WTC11 (cell line): Measurements from ENCODE around the gene MED27. TPM values are rescaled to one million over a fixed set of nuclear protein-coding genes. Genes with fewer than 3 reads are reported as not detected.

Experiments
- ATAC-seq: fragments of 200-7000 bp; cut with Tn5 transposase; 2 replicates; pipeline ENCODE4 v1.10.0; 2021; ENCODE audit warnings: mild to moderate bottlenecking, moderate library complexity
- CTCF ChIA-PET: fragments of 300-600 bp; sonication (Branson Sonifier 250); formaldehyde crosslinking; loops from one replicate; lab custom pipeline; 2021; ENCODE audit warnings: antibody characterized with exemption; lab: Charles Lee
- POLR2A ChIA-PET: fragments of 350-600 bp; sonication (Branson Sonifier 250); formaldehyde crosslinking; loops from one replicate; lab custom pipeline; 2021; ENCODE audit warnings: antibody characterized with exemption; lab: Charles Lee
- DNase-seq: peaks from one replicate; pipeline ENCODE4 v3.0.0; 2021; ENCODE audit warnings: low spot score
- H3K27ac Mint-ChIP-seq: 2 replicates; pipeline ENCODE4 v1.8.0; 2021; ENCODE audit warnings: mixed read lengths
- H3K27me3 Mint-ChIP-seq: 2 replicates; pipeline ENCODE4 v1.8.0; 2021; ENCODE audit warnings: low read depth, mild to moderate bottlenecking, moderate library complexity, mixed read lengths
- H3K36me3 Mint-ChIP-seq: 2 replicates; pipeline ENCODE4 v1.8.0; 2021; ENCODE audit warnings: mixed read lengths
- H3K4me1 Mint-ChIP-seq: 2 replicates; pipeline ENCODE4 v1.8.0; 2022; ENCODE audit warnings: mixed read lengths
- H3K4me3 Mint-ChIP-seq: 2 replicates; pipeline ENCODE4 v1.8.0; 2021; ENCODE audit warnings: mild to moderate bottlenecking, moderate library complexity, mixed read lengths
- H3K9me3 Mint-ChIP-seq: 2 replicates; pipeline ENCODE4 v1.8.0; 2021; ENCODE audit warnings: mixed read lengths
- AFF4 ChIP-seq: sonication (generic); formaldehyde crosslinking; IDR thresholded peaks from 2 replicates; pipeline ENCODE4 v1.8.1; 2023; ENCODE audit warnings: mild to moderate bottlenecking, missing genetic modification reagents, borderline replicate concordance
- ATF1 ChIP-seq: sonication (generic); formaldehyde crosslinking; IDR thresholded peaks from 2 replicates; pipeline ENCODE4 v1.8.1; 2023; ENCODE audit warnings: mild to moderate bottlenecking, moderate library complexity, missing genetic modification reagents
- CDX4 ChIP-seq: fragments of 250-450 bp; sonication (Bioruptor Pico); IDR thresholded peaks from 2 replicates; pipeline ENCODE4 v1.9.0; 2021; ENCODE audit warnings: moderate library complexity, mild to moderate bottlenecking, inconsistent platforms, borderline replicate concordance
- GRHL2 ChIP-seq: fragments of 250-450 bp; sonication (Bioruptor Pico); IDR thresholded peaks from 2 replicates; pipeline ENCODE4 v1.8.0; 2022; ENCODE audit warnings: mild to moderate bottlenecking, moderate library complexity; ENCODE audit not compliant: insufficient replicate concordance, severe bottlenecking
- MXD4 ChIP-seq: fragments of 250-450 bp; sonication (Bioruptor Pico); IDR thresholded peaks from 2 replicates; pipeline ENCODE4 v1.8.0; 2021; ENCODE audit warnings: mild to moderate bottlenecking, moderate library complexity, borderline replicate concordance
- NFE2L1 ChIP-seq: sonication (generic); formaldehyde crosslinking; IDR thresholded peaks from 2 replicates; pipeline ENCODE4 v1.8.1; 2023; ENCODE audit warnings: missing genetic modification reagents
- NR1H2 ChIP-seq: sonication (generic); formaldehyde crosslinking; IDR thresholded peaks from 2 replicates; pipeline ENCODE4 v1.9.0; 2021; ENCODE audit warnings: mild to moderate bottlenecking, moderate library complexity, missing genetic modification reagents
- ZNF219 ChIP-seq: sonication (generic); formaldehyde crosslinking; IDR thresholded peaks from 2 replicates; pipeline ENCODE4 v1.8.0; 2023; ENCODE audit warnings: missing genetic modification reagents, mild to moderate bottlenecking, borderline replicate concordance
- ZNF396 ChIP-seq: fragments of 250-450 bp; sonication (Bioruptor Pico); IDR thresholded peaks from 2 replicates; pipeline ENCODE4 v1.8.0; 2021; ENCODE audit warnings: mild to moderate bottlenecking, moderate library complexity, borderline replicate concordance
- ZNF416 ChIP-seq: fragments of 250-450 bp; sonication (Bioruptor Pico); IDR thresholded peaks from 2 replicates; pipeline ENCODE4 v1.9.0; 2021; ENCODE audit warnings: mild to moderate bottlenecking, inconsistent platforms
- ZNF671 ChIP-seq: fragments of 250-450 bp; sonication (Bioruptor Pico); IDR thresholded peaks from 2 replicates; pipeline ENCODE4 v1.8.0; 2021; ENCODE audit warnings: mild to moderate bottlenecking
- total RNA-seq: library from RNA; stranded (reverse); gene quantifications from 3 replicates; pipeline ENCODE4 v1.2.3, GENCODE V29; 2021
- TF ChIP-seq, protein P1 (sequence below): sonication (generic); formaldehyde crosslinking; IDR thresholded peaks from 2 replicates; pipeline ENCODE4 v1.8.1; 2022; ENCODE audit warnings: low read depth, missing genetic modification reagents, borderline replicate concordance
- TF ChIP-seq, protein P2 (sequence below): fragments of 250-450 bp; sonication (Bioruptor Pico); IDR thresholded peaks from 2 replicates; pipeline ENCODE4 v2.1.2; 2022; ENCODE audit warnings: mild to moderate bottlenecking, moderate library complexity
- TF ChIP-seq, protein P3 (sequence below): sonication (generic); formaldehyde crosslinking; IDR thresholded peaks from 2 replicates; pipeline ENCODE4 v1.8.1; 2023; ENCODE audit warnings: mild to moderate bottlenecking, missing genetic modification reagents
- TF ChIP-seq, protein P4 (sequence below): sonication (generic); formaldehyde crosslinking; IDR thresholded peaks from 2 replicates; pipeline ENCODE4 v1.8.0; 2022; ENCODE audit warnings: mild to moderate bottlenecking, missing genetic modification reagents
- TF ChIP-seq, protein P5 (sequence below): sonication (generic); formaldehyde crosslinking; IDR thresholded peaks from 2 replicates; pipeline ENCODE4 v1.8.1; 2023; ENCODE audit warnings: mild to moderate bottlenecking, missing genetic modification reagents, moderate library complexity
- TF ChIP-seq, protein P6 (sequence below): sonication (generic); formaldehyde crosslinking; IDR thresholded peaks from 2 replicates; pipeline ENCODE4 v1.8.1; 2023; ENCODE audit warnings: mild to moderate bottlenecking, missing genetic modification reagents, moderate library complexity

Gene MED27
- total RNA-seq, 1 experiment from 2014 or later: 27.9 TPM

- DNase-seq: no peak
- TF ChIP-seq ZNF671: no peak
- TF ChIP-seq, protein P1, sequence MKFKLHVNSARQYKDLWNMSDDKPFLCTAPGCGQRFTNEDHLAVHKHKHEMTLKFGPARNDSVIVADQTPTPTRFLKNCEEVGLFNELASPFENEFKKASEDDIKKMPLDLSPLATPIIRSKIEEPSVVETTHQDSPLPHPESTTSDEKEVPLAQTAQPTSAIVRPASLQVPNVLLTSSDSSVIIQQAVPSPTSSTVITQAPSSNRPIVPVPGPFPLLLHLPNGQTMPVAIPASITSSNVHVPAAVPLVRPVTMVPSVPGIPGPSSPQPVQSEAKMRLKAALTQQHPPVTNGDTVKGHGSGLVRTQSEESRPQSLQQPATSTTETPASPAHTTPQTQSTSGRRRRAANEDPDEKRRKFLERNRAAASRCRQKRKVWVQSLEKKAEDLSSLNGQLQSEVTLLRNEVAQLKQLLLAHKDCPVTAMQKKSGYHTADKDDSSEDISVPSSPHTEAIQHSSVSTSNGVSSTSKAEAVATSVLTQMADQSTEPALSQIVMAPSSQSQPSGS (CRISPR knock-in tag): no peak
- TF ChIP-seq GRHL2 (CRISPR knock-in tag): no peak
- TF ChIP-seq, protein P2, sequence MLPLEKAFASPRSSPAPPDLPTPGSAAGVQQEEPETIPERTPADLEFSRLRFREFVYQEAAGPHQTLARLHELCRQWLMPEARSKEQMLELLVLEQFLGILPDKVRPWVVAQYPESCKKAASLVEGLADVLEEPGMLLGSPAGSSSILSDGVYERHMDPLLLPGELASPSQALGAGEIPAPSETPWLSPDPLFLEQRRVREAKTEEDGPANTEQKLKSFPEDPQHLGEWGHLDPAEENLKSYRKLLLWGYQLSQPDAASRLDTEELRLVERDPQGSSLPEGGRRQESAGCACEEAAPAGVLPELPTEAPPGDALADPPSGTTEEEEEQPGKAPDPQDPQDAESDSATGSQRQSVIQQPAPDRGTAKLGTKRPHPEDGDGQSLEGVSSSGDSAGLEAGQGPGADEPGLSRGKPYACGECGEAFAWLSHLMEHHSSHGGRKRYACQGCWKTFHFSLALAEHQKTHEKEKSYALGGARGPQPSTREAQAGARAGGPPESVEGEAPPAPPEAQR (CRISPR knock-in tag): no peak
- TF ChIP-seq, protein P3, sequence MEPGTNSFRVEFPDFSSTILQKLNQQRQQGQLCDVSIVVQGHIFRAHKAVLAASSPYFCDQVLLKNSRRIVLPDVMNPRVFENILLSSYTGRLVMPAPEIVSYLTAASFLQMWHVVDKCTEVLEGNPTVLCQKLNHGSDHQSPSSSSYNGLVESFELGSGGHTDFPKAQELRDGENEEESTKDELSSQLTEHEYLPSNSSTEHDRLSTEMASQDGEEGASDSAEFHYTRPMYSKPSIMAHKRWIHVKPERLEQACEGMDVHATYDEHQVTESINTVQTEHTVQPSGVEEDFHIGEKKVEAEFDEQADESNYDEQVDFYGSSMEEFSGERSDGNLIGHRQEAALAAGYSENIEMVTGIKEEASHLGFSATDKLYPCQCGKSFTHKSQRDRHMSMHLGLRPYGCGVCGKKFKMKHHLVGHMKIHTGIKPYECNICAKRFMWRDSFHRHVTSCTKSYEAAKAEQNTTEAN (CRISPR knock-in tag): no peak
- no peak for TF ChIP-seq NR1H2
- TF ChIP-seq, protein P4, sequence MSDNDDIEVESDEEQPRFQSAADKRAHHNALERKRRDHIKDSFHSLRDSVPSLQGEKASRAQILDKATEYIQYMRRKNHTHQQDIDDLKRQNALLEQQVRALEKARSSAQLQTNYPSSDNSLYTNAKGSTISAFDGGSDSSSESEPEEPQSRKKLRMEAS (CRISPR knock-in tag): no peak
- TF ChIP-seq, all 79 proteins: peak for 0
- CTCF ChIA-PET: interaction anchor here (1.5 kb wide), 2 partner anchors 144 to 150 kb away, joined by 4 to 5 read pairs; no protein-coding TSS in a partner anchor
- Mint-ChIP-seq H3K27ac (no peak overlapping the region), H3K4me1 (peaks cover 11% of the 10 kb centered on the region), H3K36me3 (no peaks in the 10 kb centered on the region), H3K27me3 (peaks cover 3% of the 10 kb centered on the region; the same call in 1 of the 2 replicates), H3K4me3 (no peak overlapping the region), H3K9me3 (no peaks in the 10 kb centered on the region)
- POLR2A ChIA-PET: no interaction called here
- no peak for ATAC-seq
Observed at GRCh38 chr9:132108728-132109127, 29.1 kb upstream of the MED27 start.

- Mint-ChIP-seq H3K4me1 (no peaks in the 10 kb centered on the region), H3K27ac (no peak overlapping the region), H3K4me3 (no peak overlapping the region), H3K9me3 (peaks cover 13% of the 10 kb centered on the region; the same call in 1 of the 2 replicates), H3K27me3 (peaks cover 5% of the 10 kb centered on the region), H3K36me3 (no peaks in the 10 kb centered on the region)
- POLR2A ChIA-PET: no interaction called here
- ATAC-seq: no peak
- TF ChIP-seq MXD4 (CRISPR knock-in tag): no peak
- TF ChIP-seq AFF4 (CRISPR knock-in tag): no peak
- TF ChIP-seq, protein P5, sequence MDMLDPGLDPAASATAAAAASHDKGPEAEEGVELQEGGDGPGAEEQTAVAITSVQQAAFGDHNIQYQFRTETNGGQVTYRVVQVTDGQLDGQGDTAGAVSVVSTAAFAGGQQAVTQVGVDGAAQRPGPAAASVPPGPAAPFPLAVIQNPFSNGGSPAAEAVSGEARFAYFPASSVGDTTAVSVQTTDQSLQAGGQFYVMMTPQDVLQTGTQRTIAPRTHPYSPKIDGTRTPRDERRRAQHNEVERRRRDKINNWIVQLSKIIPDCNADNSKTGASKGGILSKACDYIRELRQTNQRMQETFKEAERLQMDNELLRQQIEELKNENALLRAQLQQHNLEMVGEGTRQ (CRISPR knock-in tag): no peak
- no peak for TF ChIP-seq ATF1 (CRISPR knock-in tag)
- no peak for TF ChIP-seq ZNF396
- no peak for TF ChIP-seq ZNF416 (CRISPR knock-in tag)
- no peak for TF ChIP-seq CDX4 (CRISPR knock-in tag)
- TF ChIP-seq NFE2L1 (CRISPR knock-in tag): no peak
- TF ChIP-seq, protein P6, sequence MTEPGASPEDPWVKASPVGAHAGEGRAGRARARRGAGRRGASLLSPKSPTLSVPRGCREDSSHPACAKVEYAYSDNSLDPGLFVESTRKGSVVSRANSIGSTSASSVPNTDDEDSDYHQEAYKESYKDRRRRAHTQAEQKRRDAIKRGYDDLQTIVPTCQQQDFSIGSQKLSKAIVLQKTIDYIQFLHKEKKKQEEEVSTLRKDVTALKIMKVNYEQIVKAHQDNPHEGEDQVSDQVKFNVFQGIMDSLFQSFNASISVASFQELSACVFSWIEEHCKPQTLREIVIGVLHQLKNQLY (CRISPR knock-in tag): no peak
- TF ChIP-seq ZNF219 (CRISPR knock-in tag): no peak
- no peak for DNase-seq
- CTCF ChIA-PET: interaction anchor here (1.0 to 1.5 kb wide), 3 partner anchors 70 to 228 kb away, joined by 3 to 5 read pairs (median 3); no protein-coding TSS in a partner anchor
Observed at GRCh38 chr9:132099741-132100407, 20.2 kb upstream of the MED27 start.
